Osteocyte (in vitro differentiated cells): ENCODE data around the gene SP3. TPM values are rescaled to one million over a fixed set of nuclear protein-coding genes. Genes with fewer than 3 reads are reported as not detected.

Source experiments
- DNase-seq: peaks from one replicate; pipeline ENCODE4 v3.0.0; 2021; ENCODE audit warnings: mixed read lengths; ENCODE audit not compliant: unreplicated experiment; ENCODE audit errors: extremely low spot score
- H3K27ac Mint-ChIP-seq: one replicate; pipeline ENCODE4 v1.8.0; 2021; ENCODE audit warnings: mild to moderate bottlenecking, mixed read lengths; ENCODE audit not compliant: unreplicated experiment
- H3K27me3 Mint-ChIP-seq: one replicate; pipeline ENCODE4 v1.8.0; 2021; ENCODE audit warnings: mixed read lengths; ENCODE audit not compliant: unreplicated experiment
- H3K36me3 Mint-ChIP-seq: one replicate; pipeline ENCODE4 v1.8.0; 2021; ENCODE audit warnings: mixed read lengths; ENCODE audit not compliant: unreplicated experiment
- H3K4me1 Mint-ChIP-seq: one replicate; pipeline ENCODE4 v1.8.0; 2021; ENCODE audit warnings: mixed read lengths; ENCODE audit not compliant: unreplicated experiment
- H3K4me3 Mint-ChIP-seq: one replicate; pipeline ENCODE4 v1.8.0; 2021; ENCODE audit warnings: mild to moderate bottlenecking, moderate library complexity, mixed read lengths; ENCODE audit not compliant: unreplicated experiment
- H3K9me3 Mint-ChIP-seq: one replicate; pipeline ENCODE4 v1.8.0; 2021; ENCODE audit warnings: mixed read lengths; ENCODE audit not compliant: unreplicated experiment
- CTCF ChIP-seq: fragments of 200-600 bp; sonication (generic); IDR thresholded peaks from 2 replicates; pipeline ENCODE4 v1.5.0; 2021; ENCODE audit warnings: antibody characterized with exemption, mild to moderate bottlenecking, moderate library complexity
- total RNA-seq: library from RNA; stranded (reverse); gene quantifications from 2 replicates; pipeline ENCODE4 v1.2.1, GENCODE V29; 2021

Gene SP3
- total RNA-seq, 1 donor from 2014 or later: 80.3 TPM

GRCh38 chr2:174012347-174013314, 47.5 kb upstream of the SP3 start:
- TF ChIP-seq CTCF: no peak
- Mint-ChIP-seq H3K27me3 (peaks cover 3% of the 10 kb centered on the region), H3K36me3 (no peaks in the 10 kb centered on the region), H3K9me3 (no peaks in the 10 kb centered on the region), H3K4me1 (peaks cover 30% of the 10 kb centered on the region), H3K4me3 (peak overlapping the region; percentile 45), H3K27ac (peak overlapping the region; percentile 53)
- DNase-seq: no peak

GRCh38 chr2:174011796-174012195, 46.6 kb upstream of the SP3 start:
- H3K36me3 Mint-ChIP-seq: no peaks in the 10 kb centered on the region
- H3K27me3 Mint-ChIP-seq: peaks cover 3% of the 10 kb centered on the region
- H3K27ac Mint-ChIP-seq: no peak overlapping the region
- H3K4me1 Mint-ChIP-seq: peaks cover 37% of the 10 kb centered on the region
- H3K4me3 Mint-ChIP-seq: no peak overlapping the region
- TF ChIP-seq CTCF: no peak
- no peaks in the 10 kb centered on the region for H3K9me3 Mint-ChIP-seq
- DNase-seq: no peak

GRCh38 chr2:174011173-174011572, 46.0 kb upstream of the SP3 start:
- no peak for DNase-seq
- Mint-ChIP-seq H3K36me3 (no peaks in the 10 kb centered on the region), H3K27ac (no peak overlapping the region), H3K4me1 (peaks cover 38% of the 10 kb centered on the region), H3K9me3 (no peaks in the 10 kb centered on the region), H3K4me3 (no peak overlapping the region), H3K27me3 (peaks cover 3% of the 10 kb centered on the region)
- no peak for TF ChIP-seq CTCF

GRCh38 chr2:174009488-174010223, 44.5 kb upstream of the SP3 start:
- Mint-ChIP-seq H3K9me3 (no peaks in the 10 kb centered on the region), H3K27me3 (peaks cover 3% of the 10 kb centered on the region), H3K4me1 (peaks cover 43% of the 10 kb centered on the region), H3K36me3 (no peaks in the 10 kb centered on the region), H3K4me3 (no peak overlapping the region), H3K27ac (no peak overlapping the region)
- no peak for DNase-seq
- no peak for TF ChIP-seq CTCF

- DNase-seq: no peak
- H3K4me3 Mint-ChIP-seq: no peak overlapping the region
- peaks cover 38% of the 10 kb centered on the region for H3K4me1 Mint-ChIP-seq
- no peak for TF ChIP-seq CTCF
- H3K27ac Mint-ChIP-seq: no peak overlapping the region
- H3K9me3 Mint-ChIP-seq: no peaks in the 10 kb centered on the region
- no peaks in the 10 kb centered on the region for H3K36me3 Mint-ChIP-seq
- H3K27me3 Mint-ChIP-seq: peaks cover 3% of the 10 kb centered on the region
Observed at GRCh38 chr2:174008720-174009119, 43.5 kb upstream of the SP3 start.
